GM21529 (cell line): ENCODE data around the gene TSPYL1.
"Not testable (repeated sequence)": the region's sequence is repeated elsewhere in the genome, so short reads cannot be mapped to it uniquely, and the experiment has no call there.

Experiments
- ATAC-seq: cut with Tn5 transposase; IDR thresholded peaks from one replicate; pipeline ENCODE4 v1.9.1; 2021; ENCODE audit not compliant: unreplicated experiment

The TSPYL1 gene

GRCh38 chr6:116298973-116299372 lies 19.2 kb upstream of the TSPYL1 start:
- no peak for ATAC-seq

- no peak for ATAC-seq
These were observed 18.5 kb upstream of the TSPYL1 start for GRCh38 chr6:116298273-116298672.

GRCh38 chr6:116292553-116292952 lies 12.8 kb upstream of the TSPYL1 start:
- ATAC-seq, result no peak

GRCh38 chr6:116291701-116292396 lies 12.1 kb upstream of the TSPYL1 start:
- no peak for ATAC-seq

- no peak for ATAC-seq
These were observed 11.1 kb upstream of the TSPYL1 start for GRCh38 chr6:116290799-116291198.

GRCh38 chr6:116289876-116290275 lies 10.1 kb upstream of the TSPYL1 start:
- no peak for ATAC-seq

- ATAC-seq, result no peak
These were observed 8.1 kb upstream of the TSPYL1 start for GRCh38 chr6:116287689-116288282.

- ATAC-seq, result no peak
These were observed 7.1 kb upstream of the TSPYL1 start for GRCh38 chr6:116286773-116287358.

- ATAC-seq, result not testable (repeated sequence)
These were observed 5.3 kb upstream of the TSPYL1 start for GRCh38 chr6:116284984-116285383.

- ATAC-seq, result no peak
These were observed 3.5 kb upstream of the TSPYL1 start for GRCh38 chr6:116283191-116283590.

GRCh38 chr6:116282698-116283097 lies 3.0 kb upstream of the TSPYL1 start:
- ATAC-seq, result no peak

- ATAC-seq, result no peak
These were observed 1.2 kb upstream of the TSPYL1 start for GRCh38 chr6:116280933-116281316.

GRCh38 chr6:116280161-116280932 lies 617 bp upstream of the TSPYL1 start:
- no peak for ATAC-seq

- ATAC-seq, result no peak
These were observed 887 bp downstream of the TSPYL1 start for GRCh38 chr6:116278854-116279231.

GRCh38 chr6:116278481-116278829 lies 1.3 kb downstream of the TSPYL1 start:
- no peak for ATAC-seq

GRCh38 chr6:116277124-116277523 lies 2.6 kb downstream of the TSPYL1 start:
- no peak for ATAC-seq

GRCh38 chr6:116271149-116271708 lies 8.5 kb downstream of the TSPYL1 start:
- no peak for ATAC-seq

GRCh38 chr6:116268589-116269293 lies 11.0 kb downstream of the TSPYL1 start:
- ATAC-seq, result peak; percentile 96

GRCh38 chr6:116267836-116268588 lies 11.7 kb downstream of the TSPYL1 start:
- ATAC-seq, result no peak

- no peak for ATAC-seq
These were observed 12.9 kb downstream of the TSPYL1 start for GRCh38 chr6:116266803-116267202.
